Measurements from ENCODE around the gene LPCAT3.

DNA sequence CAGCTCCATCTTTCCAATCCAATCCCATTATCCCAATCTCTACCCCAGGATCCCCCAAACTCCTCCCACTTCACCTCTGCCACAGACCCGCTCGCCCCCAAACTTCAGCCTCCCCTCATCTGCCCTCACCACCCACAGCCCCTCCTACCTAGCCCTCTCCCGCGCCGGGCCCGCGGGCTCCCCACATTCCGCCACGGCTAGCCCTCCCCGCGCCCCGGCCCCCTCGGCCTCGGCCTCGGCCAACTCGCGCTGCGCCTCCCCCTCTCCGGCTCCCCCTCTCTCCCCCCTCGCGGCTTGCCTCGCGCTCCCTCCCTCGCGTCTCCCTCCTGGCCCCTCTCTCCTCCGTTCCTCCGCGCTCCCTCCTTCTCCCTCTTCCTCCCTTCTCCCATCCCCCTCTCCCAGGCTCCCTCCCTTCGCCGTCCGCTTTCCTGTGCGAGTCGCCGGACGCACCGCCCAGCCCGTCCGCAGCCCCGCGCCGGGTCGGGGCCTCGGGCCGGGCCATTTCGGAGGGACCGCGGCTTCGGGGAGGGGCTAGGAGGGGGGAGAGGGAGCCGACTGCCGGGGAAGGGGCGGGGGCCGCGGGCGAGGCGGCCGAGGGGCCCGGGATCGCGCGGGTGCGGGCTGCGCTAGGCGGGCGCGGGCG is 90.8 kb downstream of the LPCAT3 start, which contains the start of gene ATN1:
- TF ChIP-seq, protein P1, sequence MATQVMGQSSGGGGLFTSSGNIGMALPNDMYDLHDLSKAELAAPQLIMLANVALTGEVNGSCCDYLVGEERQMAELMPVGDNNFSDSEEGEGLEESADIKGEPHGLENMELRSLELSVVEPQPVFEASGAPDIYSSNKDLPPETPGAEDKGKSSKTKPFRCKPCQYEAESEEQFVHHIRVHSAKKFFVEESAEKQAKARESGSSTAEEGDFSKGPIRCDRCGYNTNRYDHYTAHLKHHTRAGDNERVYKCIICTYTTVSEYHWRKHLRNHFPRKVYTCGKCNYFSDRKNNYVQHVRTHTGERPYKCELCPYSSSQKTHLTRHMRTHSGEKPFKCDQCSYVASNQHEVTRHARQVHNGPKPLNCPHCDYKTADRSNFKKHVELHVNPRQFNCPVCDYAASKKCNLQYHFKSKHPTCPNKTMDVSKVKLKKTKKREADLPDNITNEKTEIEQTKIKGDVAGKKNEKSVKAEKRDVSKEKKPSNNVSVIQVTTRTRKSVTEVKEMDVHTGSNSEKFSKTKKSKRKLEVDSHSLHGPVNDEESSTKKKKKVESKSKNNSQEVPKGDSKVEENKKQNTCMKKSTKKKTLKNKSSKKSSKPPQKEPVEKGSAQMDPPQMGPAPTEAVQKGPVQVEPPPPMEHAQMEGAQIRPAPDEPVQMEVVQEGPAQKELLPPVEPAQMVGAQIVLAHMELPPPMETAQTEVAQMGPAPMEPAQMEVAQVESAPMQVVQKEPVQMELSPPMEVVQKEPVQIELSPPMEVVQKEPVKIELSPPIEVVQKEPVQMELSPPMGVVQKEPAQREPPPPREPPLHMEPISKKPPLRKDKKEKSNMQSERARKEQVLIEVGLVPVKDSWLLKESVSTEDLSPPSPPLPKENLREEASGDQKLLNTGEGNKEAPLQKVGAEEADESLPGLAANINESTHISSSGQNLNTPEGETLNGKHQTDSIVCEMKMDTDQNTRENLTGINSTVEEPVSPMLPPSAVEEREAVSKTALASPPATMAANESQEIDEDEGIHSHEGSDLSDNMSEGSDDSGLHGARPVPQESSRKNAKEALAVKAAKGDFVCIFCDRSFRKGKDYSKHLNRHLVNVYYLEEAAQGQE (IDR thresholded peaks at IDR 0.05), result peak; percentile 17
- TF ChIP-seq, protein P2, sequence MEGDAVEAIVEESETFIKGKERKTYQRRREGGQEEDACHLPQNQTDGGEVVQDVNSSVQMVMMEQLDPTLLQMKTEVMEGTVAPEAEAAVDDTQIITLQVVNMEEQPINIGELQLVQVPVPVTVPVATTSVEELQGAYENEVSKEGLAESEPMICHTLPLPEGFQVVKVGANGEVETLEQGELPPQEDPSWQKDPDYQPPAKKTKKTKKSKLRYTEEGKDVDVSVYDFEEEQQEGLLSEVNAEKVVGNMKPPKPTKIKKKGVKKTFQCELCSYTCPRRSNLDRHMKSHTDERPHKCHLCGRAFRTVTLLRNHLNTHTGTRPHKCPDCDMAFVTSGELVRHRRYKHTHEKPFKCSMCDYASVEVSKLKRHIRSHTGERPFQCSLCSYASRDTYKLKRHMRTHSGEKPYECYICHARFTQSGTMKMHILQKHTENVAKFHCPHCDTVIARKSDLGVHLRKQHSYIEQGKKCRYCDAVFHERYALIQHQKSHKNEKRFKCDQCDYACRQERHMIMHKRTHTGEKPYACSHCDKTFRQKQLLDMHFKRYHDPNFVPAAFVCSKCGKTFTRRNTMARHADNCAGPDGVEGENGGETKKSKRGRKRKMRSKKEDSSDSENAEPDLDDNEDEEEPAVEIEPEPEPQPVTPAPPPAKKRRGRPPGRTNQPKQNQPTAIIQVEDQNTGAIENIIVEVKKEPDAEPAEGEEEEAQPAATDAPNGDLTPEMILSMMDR (IDR thresholded peaks at IDR 0.05; ENCODE audit: low read depth, low read length, missing input control), result no peak
- TF ChIP-seq GABPA (IDR thresholded peaks at IDR 0.05 in 1 of 2, conservative IDR thresholded peaks at IDR 0.05 in 1 of 2), result no peak
- TF ChIP-seq, protein P3, sequence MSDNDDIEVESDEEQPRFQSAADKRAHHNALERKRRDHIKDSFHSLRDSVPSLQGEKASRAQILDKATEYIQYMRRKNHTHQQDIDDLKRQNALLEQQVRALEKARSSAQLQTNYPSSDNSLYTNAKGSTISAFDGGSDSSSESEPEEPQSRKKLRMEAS (IDR thresholded peaks at IDR 0.05), result no peak
- no peak for TF ChIP-seq JUND (IDR thresholded peaks at IDR 0.05)
- TF ChIP-seq RAD21 (IDR thresholded peaks at IDR 0.05), result no peak
- no peak for TF ChIP-seq YY1 (IDR thresholded peaks at IDR 0.05)
- no peak for TF ChIP-seq TAF1 (conservative IDR thresholded peaks at IDR 0.05)

All from liver (tissue), 3 donors.